Parathyroid adenoma (tissue), 2 donors: ENCODE results near the gene MAPK1.
"Not testable (repeated sequence)": the region's sequence is repeated elsewhere in the genome, so short reads cannot be mapped to it uniquely, and the experiment has no call there.

Source experiments
- H2AFZ ChIP-seq: fragments of 300-600 bp; sonication (generic); one replicate; pipeline ENCODE4 v1.7.0; 2017; ENCODE audit warnings: antibody characterized with exemption, mild to moderate bottlenecking
- H3K27ac ChIP-seq: fragments of 300-600 bp; sonication (generic); one replicate; pipeline ENCODE4 v1.7.0; 2017
- H3K27me3 ChIP-seq: fragments of 300-600 bp; sonication (generic); one replicate; pipeline ENCODE4 v1.7.0; 2017; ENCODE audit warnings: low read length; ENCODE audit not compliant: control insufficient read depth, insufficient read depth
- H3K36me3 ChIP-seq: fragments of 300-600 bp; sonication (generic); one replicate; pipeline ENCODE4 v1.7.0; 2017; ENCODE audit warnings: low read length; ENCODE audit not compliant: control insufficient read depth, insufficient read depth
- H3K4me1 ChIP-seq: fragments of 300-600 bp; sonication (generic); one replicate; pipeline ENCODE4 v1.7.0; 2017; ENCODE audit warnings: control low read depth
- H3K4me2 ChIP-seq: fragments of 300-600 bp; sonication (generic); one replicate; pipeline ENCODE4 v1.7.0; 2017; ENCODE audit warnings: low read length
- H3K4me3 ChIP-seq: fragments of 300-600 bp; sonication (generic); one replicate; pipeline ENCODE4 v1.7.0; 2017; ENCODE audit warnings: low read depth, low read length
- H3K79me2 ChIP-seq: fragments of 300-600 bp; sonication (generic); one replicate; pipeline ENCODE4 v1.7.0; 2017; ENCODE audit warnings: control low read depth
- H3K9ac ChIP-seq: fragments of 300-600 bp; sonication (generic); one replicate; pipeline ENCODE4 v1.7.0; 2017; ENCODE audit warnings: mild to moderate bottlenecking
- H3K9me3 ChIP-seq: fragments of 300-600 bp; sonication (generic); one replicate; pipeline ENCODE4 v1.7.0; 2017; ENCODE audit warnings: low read length; ENCODE audit not compliant: control insufficient read depth
- TF ChIP-seq, protein P1 (sequence below): fragments of 300-600 bp; sonication (generic); IDR thresholded peaks from one replicate; pipeline ENCODE4 v1.7.0; 2017; ENCODE audit warnings: antibody characterized with exemption, mild to moderate bottlenecking
- donor health status: primary hyperparathyroidism.

Gene MAPK1

DNA sequence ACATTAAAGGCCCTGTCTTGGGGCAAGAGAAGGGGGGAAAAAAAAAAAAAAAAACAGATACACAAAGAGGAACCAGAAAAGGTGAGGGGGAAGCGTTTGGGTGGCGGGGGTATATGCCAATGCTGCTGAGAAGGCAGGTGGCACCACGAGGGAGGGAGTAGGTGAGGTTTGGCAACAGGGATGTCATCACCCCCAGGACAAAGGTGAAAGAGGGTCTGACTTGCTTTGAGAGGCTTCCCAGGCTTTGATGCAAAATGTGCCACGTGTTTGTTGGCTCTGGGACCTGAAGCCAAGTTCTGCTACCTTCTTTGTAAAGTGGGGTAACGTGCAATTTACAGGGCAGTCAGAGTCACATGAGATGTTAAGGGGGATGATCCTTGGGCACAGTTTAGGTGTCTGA is 135.9 kb downstream of the MAPK1 start:
- no peak overlapping the region for H3K27ac ChIP-seq
- H3K4me3 ChIP-seq: no peak overlapping the region
- peaks cover 2% of the 10 kb centered on the region for H3K79me2 ChIP-seq
- H3K4me1 ChIP-seq: no peaks in the 10 kb centered on the region
- H3K4me2 ChIP-seq: no peak overlapping the region
- TF ChIP-seq, protein P1, sequence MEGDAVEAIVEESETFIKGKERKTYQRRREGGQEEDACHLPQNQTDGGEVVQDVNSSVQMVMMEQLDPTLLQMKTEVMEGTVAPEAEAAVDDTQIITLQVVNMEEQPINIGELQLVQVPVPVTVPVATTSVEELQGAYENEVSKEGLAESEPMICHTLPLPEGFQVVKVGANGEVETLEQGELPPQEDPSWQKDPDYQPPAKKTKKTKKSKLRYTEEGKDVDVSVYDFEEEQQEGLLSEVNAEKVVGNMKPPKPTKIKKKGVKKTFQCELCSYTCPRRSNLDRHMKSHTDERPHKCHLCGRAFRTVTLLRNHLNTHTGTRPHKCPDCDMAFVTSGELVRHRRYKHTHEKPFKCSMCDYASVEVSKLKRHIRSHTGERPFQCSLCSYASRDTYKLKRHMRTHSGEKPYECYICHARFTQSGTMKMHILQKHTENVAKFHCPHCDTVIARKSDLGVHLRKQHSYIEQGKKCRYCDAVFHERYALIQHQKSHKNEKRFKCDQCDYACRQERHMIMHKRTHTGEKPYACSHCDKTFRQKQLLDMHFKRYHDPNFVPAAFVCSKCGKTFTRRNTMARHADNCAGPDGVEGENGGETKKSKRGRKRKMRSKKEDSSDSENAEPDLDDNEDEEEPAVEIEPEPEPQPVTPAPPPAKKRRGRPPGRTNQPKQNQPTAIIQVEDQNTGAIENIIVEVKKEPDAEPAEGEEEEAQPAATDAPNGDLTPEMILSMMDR: no peak
- no peak overlapping the region for H3K9ac ChIP-seq
- H3K9me3 ChIP-seq: no peaks in the 10 kb centered on the region
- no peak overlapping the region for H2AFZ ChIP-seq
- no peaks in the 10 kb centered on the region for H3K36me3 ChIP-seq
- no peaks in the 10 kb centered on the region for H3K27me3 ChIP-seq

- no peaks in the 10 kb centered on the region for H3K27me3 ChIP-seq
Measured at GRCh38 chr22:21730535-21731308, 136.7 kb downstream of the MAPK1 start.

DNA sequence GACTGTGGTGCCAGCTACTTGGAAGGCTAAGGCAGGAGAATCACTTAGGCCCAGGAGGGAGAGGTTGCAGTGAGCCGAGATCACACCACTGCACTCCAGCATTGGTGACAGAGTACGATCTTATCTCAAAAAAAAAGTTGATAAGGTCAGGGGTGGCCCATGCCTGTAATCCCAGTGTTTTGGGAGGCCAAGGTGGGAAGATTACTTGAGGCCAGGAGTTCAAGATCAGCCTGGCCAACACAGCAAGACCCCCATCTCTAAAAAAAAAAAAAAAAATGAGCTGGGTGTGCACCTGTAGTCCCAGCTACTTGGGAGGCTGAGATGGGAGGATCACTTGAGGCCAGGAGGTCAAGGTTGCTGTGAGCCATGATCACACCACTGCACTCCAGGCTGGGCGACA is 138.3 kb downstream of the MAPK1 start:
- H3K4me2 ChIP-seq, H3K9me3 ChIP-seq, H3K27ac ChIP-seq, H3K36me3 ChIP-seq, H3K4me3 ChIP-seq, H3K4me1 ChIP-seq, H3K27me3 ChIP-seq, H3K9ac ChIP-seq, H2AFZ ChIP-seq, H3K79me2 ChIP-seq: not testable (repeated sequence)

More at GRCh38 chr22:21730535-21731308, 136.7 kb downstream of the MAPK1 start:
- Histone ChIP-seq H2AFZ (no peak overlapping the region), H3K36me3 (no peaks in the 10 kb centered on the region), H3K4me3 (no peak overlapping the region), H3K9ac (no peak overlapping the region), H3K79me2 (peaks cover 5% of the 10 kb centered on the region), H3K4me1 (no peaks in the 10 kb centered on the region), H3K27ac (no peak overlapping the region), H3K4me2 (no peak overlapping the region), H3K9me3 (no peaks in the 10 kb centered on the region)
- TF ChIP-seq, protein P1: no peak

DNA sequence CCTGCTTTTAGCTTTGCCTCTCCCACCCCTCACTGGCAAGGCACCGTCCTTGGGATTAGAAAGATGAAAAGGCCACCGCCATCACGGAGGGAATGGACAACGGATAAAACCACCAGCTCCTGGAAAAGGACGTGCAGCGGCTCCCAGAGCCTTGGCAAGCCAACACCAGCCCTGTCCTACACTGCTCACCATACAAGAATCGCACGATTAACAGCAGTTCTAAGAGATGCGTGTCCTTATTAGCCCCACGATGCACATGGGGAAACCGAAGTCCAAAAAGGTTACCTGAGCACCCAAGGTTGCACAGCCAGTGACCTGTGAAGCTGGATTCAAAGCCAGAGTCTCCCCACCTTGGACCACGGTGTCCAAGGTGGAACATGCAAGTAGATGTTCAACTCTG is 139.2 kb downstream of the MAPK1 start:
- TF ChIP-seq, protein P1: no peak
- no peak overlapping the region for H3K27ac ChIP-seq
- H3K4me3 ChIP-seq: no peak overlapping the region
- H3K79me2 ChIP-seq: peaks cover 5% of the 10 kb centered on the region
- no peak overlapping the region for H3K9ac ChIP-seq
- H3K27me3 ChIP-seq: no peaks in the 10 kb centered on the region
- H3K4me2 ChIP-seq: no peak overlapping the region
- no peaks in the 10 kb centered on the region for H3K4me1 ChIP-seq
- H2AFZ ChIP-seq: no peak overlapping the region
- no peaks in the 10 kb centered on the region for H3K36me3 ChIP-seq
- no peaks in the 10 kb centered on the region for H3K9me3 ChIP-seq

DNA sequence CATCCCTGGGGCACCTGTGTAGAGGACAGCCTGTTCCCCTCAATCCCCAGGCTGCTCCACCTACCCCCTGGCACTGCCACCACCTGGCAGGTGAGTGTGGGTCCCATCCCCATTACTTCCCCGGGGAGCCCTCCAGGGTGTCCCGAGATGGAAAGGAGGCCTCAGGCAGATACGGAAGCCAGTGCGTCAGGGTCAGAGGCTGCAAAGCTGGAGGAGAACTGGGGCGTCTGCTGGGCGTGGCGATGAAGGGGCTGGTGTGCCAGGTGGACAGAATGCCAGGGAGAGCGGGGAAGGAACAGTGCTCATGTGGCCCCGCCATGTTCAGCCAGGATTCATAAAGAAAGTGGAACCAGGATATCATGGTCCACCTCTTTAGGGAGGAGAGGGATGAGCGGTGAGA is 139.7 kb downstream of the MAPK1 start:
- no peaks in the 10 kb centered on the region for H3K36me3 ChIP-seq
- H3K4me3 ChIP-seq: no peak overlapping the region
- no peak overlapping the region for H3K27ac ChIP-seq
- no peak overlapping the region for H3K9ac ChIP-seq
- peaks cover 5% of the 10 kb centered on the region for H3K79me2 ChIP-seq
- TF ChIP-seq, protein P1: no peak
- H3K9me3 ChIP-seq: no peaks in the 10 kb centered on the region
- H3K4me1 ChIP-seq: no peaks in the 10 kb centered on the region
- H3K27me3 ChIP-seq: no peaks in the 10 kb centered on the region
- H2AFZ ChIP-seq: no peak overlapping the region
- H3K4me2 ChIP-seq: no peak overlapping the region
